Astrocyte (in vitro differentiated cells and primary cell): ENCODE measurements around the gene ELF1. TPM values are rescaled to one million over a fixed set of nuclear protein-coding genes. Genes with fewer than 3 reads are reported as not detected.
A peak's percentile ranks its signal among the peaks of the same experiment; 100 is the strongest.

Experiments
- DNase-seq: peaks from one replicate; pipeline ENCODE4 v3.0.0-alpha.2; 2010; ENCODE audit warnings: low read depth
- FAIRE-seq: peaks from 2 replicates; lab custom pipeline; 2011; peaks lifted over from hg19 to GRCh38; lab: Jason Lieb, UNC
- H2AFZ ChIP-seq: 2 replicates; pipeline ENCODE4 v1.6.0; 2012; ENCODE audit warnings: low read depth, low read length, inconsistent platforms
- H3K27ac ChIP-seq: 2 replicates; pipeline ENCODE4 v1.5.1; 2011; ENCODE audit warnings: low read depth, low read length, inconsistent platforms
- H3K27me3 ChIP-seq: 2 replicates; pipeline ENCODE4 v1.6.0; 2011; ENCODE audit warnings: low read length, inconsistent platforms; ENCODE audit not compliant: insufficient read depth
- H3K36me3 ChIP-seq: 2 replicates; pipeline ENCODE4 v1.5.1; 2011; ENCODE audit warnings: low read length, inconsistent platforms; ENCODE audit not compliant: insufficient read depth
- H3K4me1 ChIP-seq: 2 replicates; pipeline ENCODE4 v1.5.1; 2011; ENCODE audit warnings: low read length, inconsistent platforms; ENCODE audit not compliant: insufficient read depth
- H3K4me2 ChIP-seq: 2 replicates; pipeline ENCODE4 v1.6.0; 2012; ENCODE audit warnings: low read length, inconsistent platforms
- H3K4me3 ChIP-seq: 2 replicates; pipeline ENCODE4 v1.5.1; 2011; ENCODE audit warnings: low read depth, mild to moderate bottlenecking, low read length, inconsistent platforms; ENCODE audit not compliant: insufficient read depth
- H3K79me2 ChIP-seq: 2 replicates; pipeline ENCODE4 v1.6.0; 2012; ENCODE audit warnings: mild to moderate bottlenecking, low read length, inconsistent platforms; ENCODE audit not compliant: insufficient read depth
- H3K9ac ChIP-seq: 2 replicates; pipeline ENCODE4 v1.6.0; 2012; ENCODE audit warnings: mild to moderate bottlenecking, low read length, inconsistent platforms
- H3K9me3 ChIP-seq: 2 replicates; pipeline ENCODE4 v1.5.1; 2012; ENCODE audit warnings: low read depth, mild to moderate bottlenecking, low read length, inconsistent platforms; ENCODE audit not compliant: insufficient read depth
- H4K20me1 ChIP-seq: 2 replicates; pipeline ENCODE4 v1.6.0; 2012; ENCODE audit warnings: low read length, inconsistent platforms; ENCODE audit not compliant: insufficient read depth
- H3K27ac Mint-ChIP-seq: one replicate; pipeline ENCODE4 v1.8.0; 2021; ENCODE audit warnings: mild to moderate bottlenecking, mixed read lengths; ENCODE audit not compliant: unreplicated experiment
- H3K27me3 Mint-ChIP-seq: one replicate; pipeline ENCODE4 v1.8.0; 2021; ENCODE audit warnings: low read depth, mixed read lengths; ENCODE audit not compliant: unreplicated experiment
- H3K36me3 Mint-ChIP-seq: one replicate; pipeline ENCODE4 v1.8.0; 2021; ENCODE audit warnings: low read depth, mixed read lengths; ENCODE audit not compliant: unreplicated experiment
- H3K4me1 Mint-ChIP-seq: one replicate; pipeline ENCODE4 v1.8.0; 2021; ENCODE audit warnings: low read depth, mixed read lengths; ENCODE audit not compliant: unreplicated experiment
- H3K4me3 Mint-ChIP-seq: one replicate; pipeline ENCODE4 v1.8.0; 2021; ENCODE audit warnings: mild to moderate bottlenecking, moderate library complexity, mixed read lengths; ENCODE audit not compliant: unreplicated experiment
- H3K9me3 Mint-ChIP-seq: one replicate; pipeline ENCODE4 v1.8.0; 2021; ENCODE audit warnings: mild to moderate bottlenecking, mixed read lengths; ENCODE audit not compliant: unreplicated experiment
- EZH2 ChIP-seq: IDR thresholded peaks from 2 replicates; pipeline ENCODE4 v1.6.1; 2012; ENCODE audit warnings: mild to moderate bottlenecking, low read length, inconsistent platforms; ENCODE audit not compliant: insufficient read depth
- total RNA-seq: library from RNA; stranded (reverse); gene quantifications from 2 replicates; pipeline ENCODE4 v1.2.1, GENCODE V29; 2021
- TF ChIP-seq, protein P1 (sequence below): IDR thresholded peaks from 2 replicates; pipeline ENCODE4 v1.5.1; 2011; ENCODE audit warnings: low read depth, mild to moderate bottlenecking, inconsistent platforms, low read length, moderate library complexity; ENCODE audit not compliant: insufficient read depth

ELF1 gene
- total RNA-seq, 1 donor from 2014 or later = 75.1 TPM

DNA sequence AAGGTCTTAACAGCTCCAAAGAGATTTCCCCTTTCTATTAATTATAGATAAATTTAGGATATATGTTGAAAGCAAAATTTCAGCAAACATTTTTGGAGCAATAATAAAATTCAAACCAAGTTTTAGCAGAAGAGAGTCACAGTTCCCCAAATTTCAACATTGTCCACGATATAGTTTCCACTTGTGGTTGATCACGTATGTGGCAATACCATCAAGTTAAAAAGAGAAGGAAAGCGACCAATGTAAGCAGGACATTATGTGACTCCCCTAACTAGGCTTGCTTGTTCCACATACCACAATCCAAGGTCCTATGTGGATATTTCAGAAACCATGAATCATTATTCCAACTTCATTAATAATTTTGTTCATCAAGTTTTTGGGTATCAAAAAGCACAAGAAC lies 52.8 kb downstream of the ELF1 start:
- H3K4me1 ChIP-seq = no peaks in the 10 kb centered on the region
- H4K20me1 ChIP-seq = peaks cover 50% of the 10 kb centered on the region
- FAIRE-seq = no peak
- H3K9ac ChIP-seq = no peak overlapping the region
- no peak overlapping the region for H3K4me2 ChIP-seq
- H3K27me3 ChIP-seq = no peaks in the 10 kb centered on the region
- H3K36me3 ChIP-seq = no peaks in the 10 kb centered on the region
- H3K9me3 Mint-ChIP-seq = no peaks in the 10 kb centered on the region
- H3K27ac ChIP-seq = no peak overlapping the region
- no peak overlapping the region for H3K27ac Mint-ChIP-seq
- no peak for DNase-seq
- no peak overlapping the region for H2AFZ ChIP-seq
- H3K4me1 Mint-ChIP-seq = peaks cover 37% of the 10 kb centered on the region
- H3K27me3 Mint-ChIP-seq = no peaks in the 10 kb centered on the region
- H3K36me3 Mint-ChIP-seq = no peaks in the 10 kb centered on the region
- H3K9me3 ChIP-seq = no peaks in the 10 kb centered on the region
- no peak overlapping the region for H3K4me3 Mint-ChIP-seq
- TF ChIP-seq, protein P1, sequence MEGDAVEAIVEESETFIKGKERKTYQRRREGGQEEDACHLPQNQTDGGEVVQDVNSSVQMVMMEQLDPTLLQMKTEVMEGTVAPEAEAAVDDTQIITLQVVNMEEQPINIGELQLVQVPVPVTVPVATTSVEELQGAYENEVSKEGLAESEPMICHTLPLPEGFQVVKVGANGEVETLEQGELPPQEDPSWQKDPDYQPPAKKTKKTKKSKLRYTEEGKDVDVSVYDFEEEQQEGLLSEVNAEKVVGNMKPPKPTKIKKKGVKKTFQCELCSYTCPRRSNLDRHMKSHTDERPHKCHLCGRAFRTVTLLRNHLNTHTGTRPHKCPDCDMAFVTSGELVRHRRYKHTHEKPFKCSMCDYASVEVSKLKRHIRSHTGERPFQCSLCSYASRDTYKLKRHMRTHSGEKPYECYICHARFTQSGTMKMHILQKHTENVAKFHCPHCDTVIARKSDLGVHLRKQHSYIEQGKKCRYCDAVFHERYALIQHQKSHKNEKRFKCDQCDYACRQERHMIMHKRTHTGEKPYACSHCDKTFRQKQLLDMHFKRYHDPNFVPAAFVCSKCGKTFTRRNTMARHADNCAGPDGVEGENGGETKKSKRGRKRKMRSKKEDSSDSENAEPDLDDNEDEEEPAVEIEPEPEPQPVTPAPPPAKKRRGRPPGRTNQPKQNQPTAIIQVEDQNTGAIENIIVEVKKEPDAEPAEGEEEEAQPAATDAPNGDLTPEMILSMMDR = no peak
- no peak for TF ChIP-seq EZH2
- no peak overlapping the region for H3K4me3 ChIP-seq
- peaks cover 38% of the 10 kb centered on the region for H3K79me2 ChIP-seq

DNA sequence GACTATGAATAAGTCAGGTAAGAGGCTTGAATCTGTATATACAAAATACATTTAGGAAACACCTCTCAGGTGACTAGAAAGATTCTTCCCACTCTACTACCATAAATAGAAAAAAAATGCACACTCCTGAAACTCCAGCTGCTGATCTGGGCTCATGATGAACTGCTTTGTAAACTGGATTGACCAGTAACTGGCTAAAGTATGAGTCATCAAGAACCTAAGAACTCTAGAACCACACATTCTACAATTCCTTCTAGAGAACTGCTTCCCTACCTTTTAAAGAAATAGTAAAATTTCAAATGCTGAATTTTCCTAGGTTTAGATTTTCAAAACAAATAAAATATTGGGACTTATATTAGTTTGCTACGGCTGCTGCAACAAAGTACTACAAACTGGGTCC lies 55.2 kb downstream of the ELF1 start:
- H3K4me1 Mint-ChIP-seq = peaks cover 27% of the 10 kb centered on the region
- Histone ChIP-seq H3K4me2 (no peak overlapping the region), H3K9me3 (no peaks in the 10 kb centered on the region), H3K36me3 (no peaks in the 10 kb centered on the region), H3K9ac (no peak overlapping the region), H2AFZ (no peak overlapping the region), H4K20me1 (peaks cover 46% of the 10 kb centered on the region), H3K27me3 (no peaks in the 10 kb centered on the region), H3K79me2 (peaks cover 31% of the 10 kb centered on the region), H3K27ac (no peak overlapping the region), H3K4me3 (no peak overlapping the region), H3K4me1 (no peaks in the 10 kb centered on the region)
- no peaks in the 10 kb centered on the region for H3K27me3 Mint-ChIP-seq
- H3K36me3 Mint-ChIP-seq = no peaks in the 10 kb centered on the region
- H3K27ac Mint-ChIP-seq = no peak overlapping the region
- TF ChIP-seq, protein P1 = no peak
- no peak for TF ChIP-seq EZH2
- DNase-seq (peak; percentile 39), FAIRE-seq (no peak)
- no peaks in the 10 kb centered on the region for H3K9me3 Mint-ChIP-seq
- no peak overlapping the region for H3K4me3 Mint-ChIP-seq

DNA sequence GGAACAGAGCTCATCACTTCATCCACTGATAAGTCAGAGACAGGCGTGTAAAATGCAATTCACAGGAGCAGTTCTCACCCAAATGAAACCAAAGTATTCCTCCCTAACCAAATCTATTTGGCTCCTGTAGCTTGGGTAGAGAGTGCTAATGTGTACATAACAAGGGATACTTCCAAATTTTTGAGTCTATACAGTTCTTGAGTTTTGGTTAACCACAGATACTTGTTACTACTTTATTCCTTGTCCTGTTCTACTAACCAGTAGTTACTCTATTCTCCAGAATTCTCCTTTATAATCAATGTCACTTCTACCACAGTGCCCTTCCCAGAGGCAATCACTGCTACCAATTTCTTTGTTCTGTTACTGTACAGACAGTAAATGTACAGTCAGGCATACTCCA lies 57.3 kb downstream of the ELF1 start:
- H3K9me3 Mint-ChIP-seq = peaks cover 4% of the 10 kb centered on the region

More for the DNA sequence above, 57.3 kb downstream of the ELF1 start:
- Histone ChIP-seq H3K9ac (no peak overlapping the region), H3K79me2 (peaks cover 19% of the 10 kb centered on the region), H4K20me1 (peaks cover 43% of the 10 kb centered on the region), H3K27me3 (no peaks in the 10 kb centered on the region), H3K27ac (no peak overlapping the region), H2AFZ (no peak overlapping the region), H3K36me3 (no peaks in the 10 kb centered on the region), H3K4me1 (no peaks in the 10 kb centered on the region), H3K4me3 (no peak overlapping the region), H3K9me3 (no peaks in the 10 kb centered on the region), H3K4me2 (no peak overlapping the region)
- no peak for TF ChIP-seq EZH2
- TF ChIP-seq, protein P1 = no peak
- FAIRE-seq (no peak), DNase-seq (no peak)
- Mint-ChIP-seq H3K27me3 (no peaks in the 10 kb centered on the region), H3K4me3 (no peak overlapping the region), H3K4me1 (peaks cover 22% of the 10 kb centered on the region), H3K36me3 (peaks cover 14% of the 10 kb centered on the region), H3K27ac (no peak overlapping the region)
